ENCODE measurements around the gene SPEM1.
A peak's percentile ranks its signal among the peaks of the same experiment; 100 is the strongest.

Gene SPEM1, protein sequence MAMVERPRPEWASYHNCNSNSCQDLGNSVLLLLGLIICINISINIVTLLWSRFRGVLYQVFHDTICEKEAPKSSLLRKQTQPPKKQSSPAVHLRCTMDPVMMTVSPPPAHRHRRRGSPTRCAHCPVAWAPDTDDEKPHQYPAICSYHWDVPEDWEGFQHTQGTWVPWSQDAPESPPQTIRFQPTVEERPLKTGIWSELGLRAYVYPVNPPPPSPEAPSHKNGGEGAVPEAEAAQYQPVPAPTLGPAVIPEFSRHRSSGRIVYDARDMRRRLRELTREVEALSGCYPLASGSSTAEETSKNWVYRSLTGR

DNA sequence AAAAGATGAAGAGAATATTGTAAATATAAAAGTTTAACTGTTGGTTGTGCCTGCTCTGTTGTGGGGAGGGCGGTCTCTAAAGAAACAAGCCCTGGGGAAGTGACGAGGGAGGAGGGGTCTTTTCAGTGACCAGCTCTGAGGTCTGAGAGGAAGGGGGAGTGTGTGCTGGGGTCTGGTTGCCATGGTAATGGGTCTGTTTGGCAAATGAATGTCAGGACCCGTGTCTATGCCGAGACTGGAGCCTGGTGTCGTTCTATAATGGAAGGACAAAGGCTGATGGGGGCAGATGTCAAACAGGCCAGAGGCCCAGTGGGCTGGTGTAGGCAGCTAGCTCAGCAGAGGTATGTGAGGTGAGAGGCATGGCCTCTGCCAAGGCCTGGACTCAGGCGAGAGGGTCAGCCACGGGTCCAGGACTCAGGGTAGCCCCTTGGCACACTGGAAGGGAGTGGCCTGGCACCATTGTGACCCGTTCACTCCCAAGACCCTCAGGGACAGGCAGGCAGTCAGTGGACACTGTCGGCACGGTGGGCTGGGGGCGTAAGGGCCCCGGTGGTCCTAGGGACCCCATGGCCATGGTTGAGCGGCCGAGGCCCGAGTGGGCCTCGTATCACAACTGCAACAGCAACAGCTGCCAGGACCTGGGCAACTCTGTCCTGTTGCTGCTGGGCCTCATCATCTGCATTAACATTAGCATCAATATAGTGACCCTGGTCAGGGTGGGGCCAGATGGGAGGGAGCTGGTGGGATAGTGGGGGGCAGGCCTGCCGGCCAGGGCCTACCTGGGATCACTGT lies at the start of gene SPEM1:
TSS of gene SPEM1 (plus strand) at position 506 of the 792 bp plus-strand sequence. CDS start at position 567, 61 bp downstream.
- DNase-seq: no peak

DNA sequence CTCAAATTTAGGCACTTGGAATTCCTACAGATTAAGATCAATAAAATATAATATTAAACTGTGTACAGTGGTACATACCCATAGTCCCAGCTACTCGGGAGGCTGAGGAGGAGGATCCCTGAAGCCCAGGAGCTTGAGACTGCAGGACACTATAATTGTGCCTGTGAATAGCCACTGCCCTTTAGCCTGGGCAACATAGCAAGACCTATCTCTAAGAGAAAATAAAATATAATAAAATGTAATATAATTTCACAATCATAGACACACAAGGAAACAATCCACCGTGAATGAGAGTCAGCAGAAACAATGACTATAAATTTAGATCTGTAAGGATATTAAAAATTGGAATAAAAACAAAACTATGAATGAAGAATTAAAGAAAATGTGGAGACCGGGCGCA lies 49.3 kb upstream of the SPEM1 start:
- DNase-seq: no peak

DNA sequence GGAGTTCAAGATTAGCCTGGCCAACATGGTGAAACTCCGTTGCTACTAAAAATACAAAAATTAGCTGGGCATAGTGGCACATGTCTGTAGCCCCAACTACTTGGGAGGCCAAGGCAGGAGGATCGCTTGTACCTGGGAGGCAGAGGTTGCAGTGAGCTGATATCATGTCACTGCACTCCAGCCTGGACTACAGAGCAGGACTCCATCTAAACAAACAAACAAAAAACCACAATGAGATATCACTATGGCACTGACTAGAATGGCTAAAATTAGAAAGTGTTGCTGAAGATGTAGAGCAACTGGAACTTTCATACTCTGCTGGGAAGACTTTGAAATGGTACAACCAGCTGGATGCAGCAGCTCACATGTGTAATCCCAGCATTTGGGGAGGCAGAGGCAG lies 45.8 kb upstream of the SPEM1 start:
- DNase-seq: no peak

DNA sequence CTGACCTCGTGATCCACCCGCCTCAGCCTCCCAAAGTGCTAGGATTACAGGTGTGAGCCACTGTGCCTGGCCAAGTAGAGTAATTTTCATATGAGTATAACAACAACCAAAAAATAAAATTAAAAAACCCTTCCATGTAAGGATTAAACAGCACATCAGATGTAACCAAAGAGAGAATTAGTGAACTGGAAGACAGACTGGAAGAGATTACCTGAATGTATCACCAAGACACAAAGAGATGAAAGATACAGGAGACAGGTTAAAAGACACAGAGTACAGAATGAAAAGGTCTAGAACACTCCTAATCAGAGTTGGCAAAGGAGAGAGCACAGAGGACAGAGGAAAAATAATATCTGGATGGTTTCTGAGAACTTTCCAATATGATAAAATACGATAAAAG lies 41.0 kb upstream of the SPEM1 start:
- DNase-seq: no peak

DNA sequence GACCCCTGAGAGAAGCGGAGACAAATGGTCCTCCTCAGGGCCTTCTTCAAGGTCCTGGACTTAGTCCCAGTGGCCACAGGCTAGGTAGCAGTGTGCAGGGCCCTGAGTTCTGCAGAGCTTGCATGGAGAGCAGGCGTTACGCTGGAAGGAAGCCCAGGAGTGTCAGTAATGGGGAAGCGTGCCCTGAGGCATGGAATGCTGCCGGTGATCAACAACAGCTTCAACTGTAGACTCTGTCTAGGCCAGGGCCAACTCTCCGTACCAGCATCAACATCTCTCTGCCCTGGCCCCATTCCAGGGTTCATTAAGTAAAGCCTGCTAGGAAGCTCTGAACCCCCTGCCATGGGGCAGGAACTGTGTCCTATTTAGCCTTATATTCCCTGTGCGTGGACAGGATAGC lies 39.8 kb upstream of the SPEM1 start:
- DNase-seq: peak in 9 of 58 donors; percentile 3 to 42 (median 18)

DNA sequence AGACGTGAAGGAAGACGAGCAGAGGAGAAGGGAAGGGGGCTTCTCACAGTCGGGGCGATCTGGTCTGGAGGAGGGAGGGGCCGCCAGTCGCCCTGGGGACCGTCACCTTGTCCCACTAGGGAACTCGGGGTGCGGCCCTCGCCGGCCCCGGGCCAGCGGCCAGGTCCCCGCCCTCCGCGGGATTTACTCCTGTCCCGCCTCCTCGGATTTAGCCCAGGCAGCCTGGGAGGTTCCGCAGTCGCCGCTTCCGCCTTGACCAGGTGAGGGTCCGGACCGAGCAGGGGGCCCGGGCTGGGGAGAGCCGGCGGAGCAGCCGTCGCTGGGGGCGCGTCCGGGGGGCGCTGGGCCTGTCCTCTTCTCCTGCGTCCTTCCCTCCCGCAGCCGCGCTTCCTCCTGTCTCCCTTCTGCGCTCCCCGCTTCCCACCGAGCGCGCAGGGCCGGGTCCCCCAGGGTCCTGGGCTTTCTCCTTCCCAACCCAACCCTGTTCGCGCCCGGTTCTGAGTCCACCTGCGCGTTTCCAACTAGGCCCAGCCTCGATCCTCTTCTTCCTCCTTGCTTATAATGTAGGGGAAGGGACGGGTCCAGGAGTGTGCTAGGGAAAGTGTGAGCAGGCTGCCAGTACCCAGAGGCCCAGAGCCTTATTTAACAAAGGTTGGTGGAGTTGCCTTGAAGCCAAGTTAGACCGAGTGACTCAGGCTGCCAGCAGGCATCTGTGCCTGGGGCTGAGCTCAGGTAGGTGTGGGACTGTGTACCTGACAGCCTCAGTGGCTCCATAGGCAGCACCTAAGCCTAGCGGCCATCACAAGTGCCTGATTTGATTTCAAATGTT lies 39.1 kb upstream of the SPEM1 start, which contains the start of gene TNK1:
TSS of gene TNK1 (plus strand) at position 235 of the 829 bp plus-strand sequence. CDS start 1,838 bp downstream, outside the sequence.
- no peak for DNase-seq

DNA sequence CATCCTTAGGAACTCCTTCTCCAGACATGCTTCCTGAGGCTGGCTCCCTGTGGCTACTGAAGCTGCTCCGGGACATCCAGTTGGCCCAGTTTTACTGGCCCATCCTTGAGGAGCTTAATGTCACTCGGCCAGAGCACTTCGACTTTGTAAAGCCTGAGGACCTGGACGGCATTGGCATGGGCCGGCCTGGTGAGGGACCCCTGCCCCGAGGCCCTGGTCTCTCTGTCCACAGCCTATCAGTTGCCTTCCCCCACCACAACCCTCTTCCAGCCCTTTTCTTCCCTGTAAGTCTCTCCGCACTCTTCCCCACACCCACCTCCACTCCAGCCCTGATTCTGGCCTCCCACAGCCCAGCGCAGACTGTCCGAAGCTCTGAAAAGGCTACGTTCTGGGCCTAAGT lies 37.2 kb upstream of the SPEM1 start:
- DNase-seq: no peak

DNA sequence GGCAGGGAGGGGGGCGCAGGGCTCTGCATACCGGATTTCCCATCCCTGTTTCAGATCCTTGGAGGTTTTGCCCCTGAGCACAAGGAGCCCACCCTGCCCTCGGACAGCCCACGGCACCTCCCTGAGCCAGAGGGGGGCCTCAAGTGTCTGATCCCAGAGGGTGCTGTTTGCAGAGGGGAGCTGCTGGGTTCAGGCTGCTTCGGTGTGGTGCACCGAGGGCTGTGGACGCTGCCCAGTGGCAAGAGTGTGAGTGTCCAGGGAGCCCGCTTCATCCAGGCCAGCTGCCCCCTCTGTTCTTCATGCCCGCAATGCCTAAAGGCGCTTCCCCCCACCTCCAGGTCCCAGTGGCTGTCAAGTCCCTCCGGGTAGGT lies 36.8 kb upstream of the SPEM1 start:
- DNase-seq: no peak

DNA sequence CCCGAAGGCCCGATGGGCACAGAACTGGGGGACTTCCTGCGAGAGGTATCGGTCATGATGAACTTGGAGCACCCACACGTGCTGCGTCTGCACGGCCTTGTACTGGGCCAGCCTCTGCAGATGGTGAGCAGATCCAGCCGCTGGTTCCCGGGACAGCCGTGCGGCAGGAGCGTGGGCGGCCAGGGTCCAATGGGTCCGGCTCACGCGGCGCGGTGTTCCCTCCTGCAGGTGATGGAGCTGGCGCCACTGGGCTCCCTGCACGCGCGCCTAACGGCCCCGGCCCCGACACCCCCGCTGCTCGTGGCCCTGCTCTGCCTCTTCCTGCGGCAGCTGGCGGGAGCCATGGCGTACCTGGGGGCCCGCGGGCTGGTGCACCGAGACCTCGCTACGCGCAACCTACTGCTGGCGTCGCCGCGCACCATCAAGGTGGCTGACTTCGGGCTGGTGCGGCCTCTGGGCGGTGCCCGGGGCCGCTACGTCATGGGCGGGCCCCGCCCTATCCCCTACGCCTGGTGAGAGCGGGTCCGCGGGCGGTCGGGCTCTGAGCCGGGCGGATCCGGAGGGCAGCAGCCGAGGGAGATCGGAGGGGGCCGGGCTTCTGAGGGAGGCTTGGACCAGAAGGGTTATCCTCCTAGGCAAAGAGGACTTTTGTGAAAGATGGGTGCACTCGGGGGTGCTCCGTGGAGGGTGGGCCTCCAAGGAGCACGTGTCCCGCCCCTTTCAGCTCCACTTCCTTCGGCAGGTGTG lies 36.2 kb upstream of the SPEM1 start:
- DNase-seq: peak in 22 of 58 donors; percentile 16 to 66 (median 35)

DNA sequence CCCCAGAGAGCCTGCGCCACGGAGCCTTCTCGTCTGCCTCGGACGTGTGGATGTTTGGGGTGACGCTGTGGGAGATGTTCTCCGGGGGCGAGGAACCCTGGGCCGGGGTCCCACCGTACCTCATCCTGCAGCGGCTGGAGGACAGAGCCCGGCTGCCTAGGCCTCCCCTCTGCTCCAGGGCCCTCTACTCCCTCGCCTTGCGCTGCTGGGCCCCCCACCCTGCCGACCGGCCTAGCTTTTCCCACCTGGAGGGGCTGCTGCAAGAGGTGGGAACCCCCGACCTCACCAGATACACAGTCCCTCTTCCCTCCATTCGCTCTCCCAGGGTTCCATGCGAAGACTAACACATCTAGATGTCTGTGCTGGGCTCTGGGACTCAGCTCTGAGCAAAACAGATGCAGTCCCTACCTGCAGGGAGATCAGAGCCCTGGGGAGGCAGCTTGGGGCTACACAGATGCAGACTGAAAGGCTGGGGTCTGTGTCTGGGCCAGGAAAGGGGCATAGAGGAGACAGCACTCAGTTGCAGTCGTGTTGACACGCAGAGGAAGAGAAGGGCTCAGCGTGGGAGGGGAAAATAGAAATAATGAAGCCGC lies 35.5 kb upstream of the SPEM1 start:
- no peak for DNase-seq

DNA sequence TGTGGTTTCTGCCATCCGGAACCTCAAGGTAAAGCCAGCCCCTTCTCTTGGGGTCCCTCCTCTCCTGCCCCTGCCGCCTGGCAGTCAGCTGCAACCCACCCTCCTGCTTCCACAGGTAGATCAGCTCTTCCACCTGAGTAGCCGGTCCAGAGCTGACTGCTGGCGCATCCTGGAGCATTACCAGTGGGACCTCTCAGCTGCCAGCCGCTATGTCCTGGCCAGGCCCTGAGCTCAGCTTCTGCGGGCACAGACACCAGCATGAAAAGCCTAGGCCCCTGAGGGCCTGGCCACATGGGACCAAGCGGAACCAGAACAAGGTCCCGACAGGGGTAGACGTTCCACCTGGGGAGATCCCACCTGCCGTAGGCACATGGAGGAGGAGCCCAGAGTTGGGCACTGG lies 31.3 kb upstream of the SPEM1 start:
- no peak for DNase-seq

DNA sequence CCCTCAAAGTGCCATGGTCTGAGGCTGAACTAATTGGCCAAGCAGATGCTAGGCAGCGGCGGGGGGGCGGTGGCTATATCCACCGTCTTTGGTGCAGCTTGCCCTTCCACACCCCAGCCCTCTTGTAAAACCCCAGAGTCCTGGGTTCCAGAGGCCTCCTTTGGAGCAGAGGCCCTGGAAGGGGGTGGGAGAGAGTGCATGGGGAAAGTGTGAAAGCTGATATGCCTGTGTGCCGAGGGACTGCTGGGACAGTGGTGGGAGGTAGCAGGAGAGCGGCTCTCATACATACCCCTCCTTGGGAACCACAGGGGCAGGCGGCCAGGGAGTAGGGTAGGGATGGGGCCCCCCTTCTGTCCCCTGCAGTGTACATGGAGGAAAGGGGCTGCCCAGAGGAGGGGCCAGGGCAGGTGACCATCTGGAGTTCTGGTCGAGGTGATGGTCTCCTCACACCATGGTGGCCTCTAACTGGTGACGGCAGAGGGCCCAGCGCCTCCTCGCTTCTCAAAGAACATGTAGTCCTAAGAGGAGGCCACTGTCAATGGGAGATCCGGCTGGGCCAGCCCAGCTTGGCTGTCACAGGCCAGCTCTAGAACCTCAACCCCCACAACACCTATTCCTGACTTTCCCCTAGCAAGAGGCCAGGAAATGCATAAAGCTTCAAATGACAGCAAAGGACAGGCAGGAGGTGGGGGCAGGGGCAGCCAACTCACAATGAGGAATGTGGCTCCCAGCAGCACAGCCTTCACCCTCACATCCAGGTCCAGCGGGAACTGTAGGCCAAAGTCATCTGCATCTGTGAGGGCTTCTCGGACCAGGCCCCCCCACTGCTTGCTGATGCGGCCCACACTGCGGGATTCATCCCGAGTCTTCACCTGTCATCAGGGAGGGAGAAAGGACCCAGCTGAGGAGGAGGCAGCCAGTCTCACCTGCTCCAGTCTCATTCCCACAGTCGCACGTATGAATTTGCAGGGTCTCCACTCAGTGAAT lies 29.9 kb upstream of the SPEM1 start:
- DNase-seq: no peak

DNA sequence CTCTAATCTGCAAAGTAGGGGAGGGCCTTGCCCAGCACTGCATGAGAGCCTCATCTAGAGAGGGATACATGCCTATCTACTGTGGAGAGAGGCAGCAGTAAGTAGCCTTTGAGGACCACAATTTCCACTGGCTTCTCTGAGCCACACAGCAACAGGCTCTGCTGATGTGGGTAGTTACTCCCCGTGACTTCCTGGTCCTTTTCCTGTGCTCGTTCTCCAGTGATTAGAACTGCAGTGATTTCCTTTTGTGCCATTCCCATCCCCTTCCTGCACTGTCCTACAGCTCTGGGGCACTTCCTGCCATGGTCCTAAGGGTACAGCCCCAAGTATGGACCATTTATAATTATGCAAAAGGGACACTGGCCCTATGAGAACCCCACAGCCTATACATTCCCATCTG lies 28.8 kb upstream of the SPEM1 start:
- no peak for DNase-seq

DNA sequence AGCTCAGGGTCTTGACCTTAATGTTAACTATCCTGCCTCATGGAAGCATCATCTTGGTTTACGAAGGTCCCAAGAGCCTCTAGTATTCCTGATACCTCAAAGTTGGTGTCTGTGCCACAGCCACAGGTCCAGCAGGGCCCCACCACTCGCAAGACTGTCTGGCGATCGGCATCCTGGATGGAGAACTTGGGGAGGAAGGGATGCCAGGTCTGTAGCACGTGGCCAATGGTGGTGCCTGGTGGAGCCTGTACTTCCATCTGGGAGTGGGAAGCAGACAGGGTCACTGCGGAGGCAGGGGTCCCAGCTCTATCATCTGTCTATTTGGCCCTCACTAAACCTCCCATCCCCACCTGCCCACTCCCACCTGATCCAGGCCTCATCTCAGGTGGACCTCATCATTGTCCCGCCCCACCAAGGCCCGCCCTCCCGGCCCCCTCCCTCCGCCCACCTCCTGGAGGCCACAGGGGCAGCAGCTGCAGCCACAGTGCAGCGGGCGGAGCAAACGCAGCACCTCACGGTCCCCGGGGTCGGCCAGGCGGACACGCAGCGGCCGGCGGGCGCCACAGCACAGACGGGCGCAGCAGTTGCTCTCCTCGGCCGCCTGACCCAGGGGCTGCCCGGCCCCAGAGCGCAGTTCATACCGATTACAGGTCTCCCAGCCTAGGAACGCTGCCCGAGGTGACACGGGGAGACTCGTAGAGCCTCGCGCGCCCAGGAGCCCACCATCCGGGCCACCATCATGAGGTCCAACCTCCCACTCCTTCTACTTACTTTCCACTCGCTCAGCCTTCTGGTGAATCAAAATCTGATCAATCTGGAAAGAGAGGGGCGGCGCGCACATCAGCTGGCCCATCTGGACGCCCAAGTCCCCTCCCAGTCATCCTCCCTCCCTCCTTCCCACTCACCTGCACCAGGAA lies 27.2 kb upstream of the SPEM1 start:
- DNase-seq: no peak

DNA sequence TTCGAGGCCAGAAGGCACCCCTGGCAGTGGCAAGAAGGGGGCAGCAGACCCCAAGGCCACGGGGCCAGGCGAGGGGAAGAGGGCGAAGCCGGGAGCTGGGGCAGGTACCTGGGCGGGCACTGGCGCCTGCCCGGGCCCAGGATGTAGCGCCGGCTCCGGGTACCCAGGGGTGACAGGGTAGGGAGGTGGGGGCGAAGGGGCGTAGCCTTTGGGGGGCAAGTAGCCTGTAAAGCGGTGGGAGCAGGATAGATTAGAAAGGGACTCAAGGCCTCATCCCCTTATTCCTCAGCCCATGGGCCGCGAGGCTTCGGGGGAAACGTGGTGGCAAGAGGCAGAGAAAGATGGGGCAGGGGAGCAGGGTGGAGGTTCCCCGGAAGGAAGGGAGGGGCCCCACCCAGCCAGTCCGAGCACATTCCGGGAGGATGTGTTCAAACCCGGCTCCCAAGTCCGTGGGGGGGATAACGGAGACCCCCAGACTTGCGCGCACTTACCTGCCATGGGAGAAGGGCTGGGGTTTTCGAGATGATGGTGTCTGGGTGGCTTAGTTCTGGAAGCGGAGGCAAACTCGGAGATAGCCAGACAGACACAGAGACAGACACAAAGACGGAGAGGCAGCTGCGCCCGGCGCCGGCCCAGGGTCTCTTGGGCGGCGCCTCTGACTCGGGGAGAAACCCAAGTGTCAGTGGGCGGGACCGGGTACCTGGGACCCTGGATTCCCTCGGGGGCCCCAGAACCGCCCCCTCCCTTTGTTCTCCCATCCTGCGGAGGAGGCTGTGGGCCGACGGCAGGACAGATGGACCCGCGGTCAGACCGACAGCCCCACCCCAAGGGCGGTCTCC lies 26.3 kb upstream of the SPEM1 start:
- peak in 2 of 58 donors; percentile 27 to 56 for DNase-seq

DNA sequence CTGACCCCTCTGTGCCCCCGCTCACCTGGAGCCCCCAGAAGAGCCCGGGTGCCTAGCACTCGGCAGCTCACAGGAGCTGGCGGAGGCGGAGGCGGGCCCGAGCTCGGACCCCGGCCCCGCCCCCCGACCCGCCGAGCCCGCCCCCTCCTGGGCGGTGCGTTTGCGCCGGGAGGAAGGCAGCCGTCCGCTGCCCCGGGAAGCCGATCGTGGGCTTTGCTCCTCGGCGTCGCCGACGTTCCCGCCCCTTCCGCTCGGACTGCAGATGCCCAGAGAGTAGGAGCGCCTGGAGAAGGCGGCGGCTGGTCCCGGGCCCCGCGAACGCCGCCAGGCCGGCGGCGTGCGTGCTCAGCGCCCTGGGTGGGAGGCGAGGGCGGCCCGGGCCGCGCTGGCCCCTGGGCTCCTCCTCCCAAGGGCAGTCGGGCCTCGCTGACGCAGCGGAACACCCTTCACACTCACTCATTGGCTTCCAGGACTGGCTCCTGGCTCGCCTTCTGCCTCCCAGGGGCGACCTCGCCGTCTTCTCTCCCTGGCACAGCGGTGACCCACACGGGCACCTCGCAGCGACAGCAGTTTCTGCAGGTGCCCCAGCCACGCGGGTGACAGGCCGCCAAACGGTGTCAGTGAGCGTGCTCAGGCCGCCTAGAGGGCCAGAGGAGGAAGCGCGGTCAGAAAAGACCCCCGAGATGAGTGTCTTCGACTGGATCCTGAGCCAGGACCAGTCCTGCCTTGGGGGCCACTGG lies 25.5 kb upstream of the SPEM1 start, which contains the start of gene PLSCR3:
TSS of gene PLSCR3 (minus strand) at position 74 of the 740 bp plus-strand sequence. CDS start 415 bp downstream, outside the sequence.
- DNase-seq: peak; percentile 36 to 89 (median 76)

Data from anterior cingulate cortex (tissue), 58 donors.